ENCODE data around the gene ITIH5. TPM values are rescaled to one million over a fixed set of nuclear protein-coding genes. Genes with fewer than 3 reads are reported as not detected.

The ITIH5 gene
- total and polyA plus RNA-seq, 2 of the 13 experiments (the other 11 are each of a cell fraction or from before 2014, with no cell fraction given) = 4.7 to 8.9 TPM

DNA sequence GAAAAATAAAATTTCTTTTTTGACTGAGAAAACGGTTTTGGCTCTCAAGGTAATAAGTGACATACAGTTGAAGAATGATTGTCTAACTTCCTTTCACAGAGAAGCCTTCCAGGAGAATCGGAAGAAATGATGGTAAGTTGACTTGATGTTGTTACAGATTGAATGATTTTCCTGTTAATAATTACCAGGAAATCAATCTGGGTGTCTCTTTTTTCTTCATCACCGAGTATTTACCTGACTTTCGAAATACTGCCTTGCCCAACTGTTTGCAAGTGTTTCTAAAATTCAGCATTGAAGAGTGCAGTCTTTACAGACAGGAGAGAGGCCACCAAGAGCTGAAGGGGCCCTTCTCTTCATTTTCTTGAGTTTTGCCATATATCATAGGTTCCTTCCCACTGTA, 40.3 kb upstream of the ITIH5 start (continued):
- TF ChIP-seq, protein P1, sequence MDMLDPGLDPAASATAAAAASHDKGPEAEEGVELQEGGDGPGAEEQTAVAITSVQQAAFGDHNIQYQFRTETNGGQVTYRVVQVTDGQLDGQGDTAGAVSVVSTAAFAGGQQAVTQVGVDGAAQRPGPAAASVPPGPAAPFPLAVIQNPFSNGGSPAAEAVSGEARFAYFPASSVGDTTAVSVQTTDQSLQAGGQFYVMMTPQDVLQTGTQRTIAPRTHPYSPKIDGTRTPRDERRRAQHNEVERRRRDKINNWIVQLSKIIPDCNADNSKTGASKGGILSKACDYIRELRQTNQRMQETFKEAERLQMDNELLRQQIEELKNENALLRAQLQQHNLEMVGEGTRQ (IDR thresholded peaks at IDR 0.05; ENCODE audit: low read depth, low read length) = no peak
- TF ChIP-seq, protein P1 (CRISPR knock-in tag; IDR thresholded peaks at IDR 0.05; ENCODE audit: borderline replicate concordance) = no peak
- TF ChIP-seq BCL6 (CRISPR knock-in tag; IDR thresholded peaks at IDR 0.05) (peak; percentile 98), SIN3A (IDR thresholded peaks at IDR 0.05; ENCODE audit: borderline replicate concordance, low read depth, low read length) (peak; percentile 39; the same call in 1 of the 2 replicates), NR2F1 (CRISPR knock-in tag; IDR thresholded peaks at IDR 0.05) (peak; percentile 57; a peak in 2 of 4 replicates), HOXA5 (CRISPR knock-in tag; IDR thresholded peaks at IDR 0.05) (peak; percentile 88; the same call in 1 of the 2 replicates), ZNF83 (CRISPR knock-in tag; IDR thresholded peaks at IDR 0.05; ENCODE audit: borderline replicate concordance) (no peak), EED (CRISPR knock-in tag; IDR thresholded peaks at IDR 0.05) (no peak), ZNF703 (CRISPR knock-in tag; IDR thresholded peaks at IDR 0.05; ENCODE audit: borderline replicate concordance) (no peak), NKX3-1 (CRISPR knock-in tag; IDR thresholded peaks at IDR 0.05) (0 out of 2 replicates have a peak, but pooled peaks have one; percentile 85), ZNF138 (CRISPR knock-in tag; IDR thresholded peaks at IDR 0.05; ENCODE audit: low read depth) (no peak), ZNF292 (CRISPR knock-in tag; IDR thresholded peaks at IDR 0.05; ENCODE audit: borderline replicate concordance, low read depth) (no peak), ZNF44 (CRISPR knock-in tag; IDR thresholded peaks at IDR 0.05) (no peak), ZNF644 (CRISPR knock-in tag; IDR thresholded peaks at IDR 0.05; ENCODE audit: low read depth) (no peak), ZNF839 (CRISPR knock-in tag; IDR thresholded peaks at IDR 0.05; ENCODE audit: borderline replicate concordance) (no peak), MAF1 (CRISPR knock-in tag; IDR thresholded peaks at IDR 0.05; ENCODE audit: borderline replicate concordance) (no peak), MEIS1 (CRISPR knock-in tag; IDR thresholded peaks at IDR 0.05; ENCODE audit: borderline replicate concordance) (peak; percentile 86; the same call in 1 of the 2 replicates)
- TF ChIP-seq, protein P2, sequence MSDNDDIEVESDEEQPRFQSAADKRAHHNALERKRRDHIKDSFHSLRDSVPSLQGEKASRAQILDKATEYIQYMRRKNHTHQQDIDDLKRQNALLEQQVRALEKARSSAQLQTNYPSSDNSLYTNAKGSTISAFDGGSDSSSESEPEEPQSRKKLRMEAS (IDR thresholded peaks at IDR 0.05) = peak; percentile 36; the same call in 1 of the 2 replicates
- TF ChIP-seq, protein P3, sequence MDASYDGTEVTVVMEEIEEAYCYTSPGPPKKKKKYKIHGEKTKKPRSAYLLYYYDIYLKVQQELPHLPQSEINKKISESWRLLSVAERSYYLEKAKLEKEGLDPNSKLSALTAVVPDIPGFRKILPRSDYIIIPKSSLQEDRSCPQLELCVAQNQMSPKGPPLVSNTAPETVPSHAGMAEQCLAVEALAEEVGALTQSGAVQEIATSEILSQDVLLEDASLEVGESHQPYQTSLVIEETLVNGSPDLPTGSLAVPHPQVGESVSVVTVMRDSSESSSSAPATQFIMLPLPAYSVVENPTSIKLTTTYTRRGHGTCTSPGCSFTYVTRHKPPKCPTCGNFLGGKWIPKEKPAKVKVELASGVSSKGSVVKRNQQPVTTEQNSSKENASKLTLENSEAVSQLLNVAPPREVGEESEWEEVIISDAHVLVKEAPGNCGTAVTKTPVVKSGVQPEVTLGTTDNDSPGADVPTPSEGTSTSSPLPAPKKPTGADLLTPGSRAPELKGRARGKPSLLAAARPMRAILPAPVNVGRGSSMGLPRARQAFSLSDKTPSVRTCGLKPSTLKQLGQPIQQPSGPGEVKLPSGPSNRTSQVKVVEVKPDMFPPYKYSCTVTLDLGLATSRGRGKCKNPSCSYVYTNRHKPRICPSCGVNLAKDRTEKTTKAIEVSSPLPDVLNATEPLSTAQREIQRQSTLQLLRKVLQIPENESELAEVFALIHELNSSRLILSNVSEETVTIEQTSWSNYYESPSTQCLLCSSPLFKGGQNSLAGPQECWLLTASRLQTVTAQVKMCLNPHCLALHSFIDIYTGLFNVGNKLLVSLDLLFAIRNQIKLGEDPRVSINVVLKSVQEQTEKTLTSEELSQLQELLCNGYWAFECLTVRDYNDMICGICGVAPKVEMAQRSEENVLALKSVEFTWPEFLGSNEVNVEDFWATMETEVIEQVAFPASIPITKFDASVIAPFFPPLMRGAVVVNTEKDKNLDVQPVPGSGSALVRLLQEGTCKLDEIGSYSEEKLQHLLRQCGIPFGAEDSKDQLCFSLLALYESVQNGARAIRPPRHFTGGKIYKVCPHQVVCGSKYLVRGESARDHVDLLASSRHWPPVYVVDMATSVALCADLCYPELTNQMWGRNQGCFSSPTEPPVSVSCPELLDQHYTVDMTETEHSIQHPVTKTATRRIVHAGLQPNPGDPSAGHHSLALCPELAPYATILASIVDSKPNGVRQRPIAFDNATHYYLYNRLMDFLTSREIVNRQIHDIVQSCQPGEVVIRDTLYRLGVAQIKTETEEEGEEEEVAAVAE (CRISPR knock-in tag; IDR thresholded peaks at IDR 0.05; ENCODE audit: borderline replicate concordance) = peak; percentile 67; the same call in 1 of the 2 replicates
- TF ChIP-seq, protein P4, sequence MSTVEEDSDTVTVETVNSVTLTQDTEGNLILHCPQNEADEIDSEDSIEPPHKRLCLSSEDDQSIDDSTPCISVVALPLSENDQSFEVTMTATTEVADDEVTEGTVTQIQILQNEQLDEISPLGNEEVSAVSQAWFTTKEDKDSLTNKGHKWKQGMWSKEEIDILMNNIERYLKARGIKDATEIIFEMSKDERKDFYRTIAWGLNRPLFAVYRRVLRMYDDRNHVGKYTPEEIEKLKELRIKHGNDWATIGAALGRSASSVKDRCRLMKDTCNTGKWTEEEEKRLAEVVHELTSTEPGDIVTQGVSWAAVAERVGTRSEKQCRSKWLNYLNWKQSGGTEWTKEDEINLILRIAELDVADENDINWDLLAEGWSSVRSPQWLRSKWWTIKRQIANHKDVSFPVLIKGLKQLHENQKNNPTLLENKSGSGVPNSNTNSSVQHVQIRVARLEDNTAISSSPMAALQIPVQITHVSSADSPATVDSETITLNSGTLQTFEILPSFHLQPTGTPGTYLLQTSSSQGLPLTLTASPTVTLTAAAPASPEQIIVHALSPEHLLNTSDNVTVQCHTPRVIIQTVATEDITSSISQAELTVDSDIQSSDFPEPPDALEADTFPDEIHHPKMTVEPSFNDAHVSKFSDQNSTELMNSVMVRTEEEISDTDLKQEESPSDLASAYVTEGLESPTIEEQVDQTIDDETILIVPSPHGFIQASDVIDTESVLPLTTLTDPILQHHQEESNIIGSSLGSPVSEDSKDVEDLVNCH (CRISPR knock-in tag; IDR thresholded peaks at IDR 0.05) = no peak
- TF ChIP-seq, protein P5, sequence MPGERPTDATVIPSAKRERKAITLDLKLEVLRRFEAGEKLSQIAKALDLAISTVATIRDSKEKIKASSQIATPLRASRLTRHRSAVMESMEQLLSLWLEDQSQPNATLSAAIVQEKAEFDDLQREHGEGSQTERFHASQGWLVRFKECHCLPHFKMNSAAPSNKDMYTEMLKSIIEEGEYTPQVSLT (CRISPR knock-in tag; IDR thresholded peaks at IDR 0.05; ENCODE audit: borderline replicate concordance, low read depth) = no peak
